HG03095 (cell line): ENCODE measurements around the gene ST14.
A peak's percentile ranks its signal among the peaks of the same experiment; 100 is the strongest.
"Not testable (repeated sequence)": the region's sequence is repeated elsewhere in the genome, so short reads cannot be mapped to it uniquely, and the experiment has no call there.

Experiments used
- ATAC-seq: cut with Tn5 transposase; IDR thresholded peaks from one replicate; pipeline ENCODE4 v1.9.1; 2021; ENCODE audit warnings: moderate library complexity; ENCODE audit not compliant: unreplicated experiment

ST14 gene

DNA sequence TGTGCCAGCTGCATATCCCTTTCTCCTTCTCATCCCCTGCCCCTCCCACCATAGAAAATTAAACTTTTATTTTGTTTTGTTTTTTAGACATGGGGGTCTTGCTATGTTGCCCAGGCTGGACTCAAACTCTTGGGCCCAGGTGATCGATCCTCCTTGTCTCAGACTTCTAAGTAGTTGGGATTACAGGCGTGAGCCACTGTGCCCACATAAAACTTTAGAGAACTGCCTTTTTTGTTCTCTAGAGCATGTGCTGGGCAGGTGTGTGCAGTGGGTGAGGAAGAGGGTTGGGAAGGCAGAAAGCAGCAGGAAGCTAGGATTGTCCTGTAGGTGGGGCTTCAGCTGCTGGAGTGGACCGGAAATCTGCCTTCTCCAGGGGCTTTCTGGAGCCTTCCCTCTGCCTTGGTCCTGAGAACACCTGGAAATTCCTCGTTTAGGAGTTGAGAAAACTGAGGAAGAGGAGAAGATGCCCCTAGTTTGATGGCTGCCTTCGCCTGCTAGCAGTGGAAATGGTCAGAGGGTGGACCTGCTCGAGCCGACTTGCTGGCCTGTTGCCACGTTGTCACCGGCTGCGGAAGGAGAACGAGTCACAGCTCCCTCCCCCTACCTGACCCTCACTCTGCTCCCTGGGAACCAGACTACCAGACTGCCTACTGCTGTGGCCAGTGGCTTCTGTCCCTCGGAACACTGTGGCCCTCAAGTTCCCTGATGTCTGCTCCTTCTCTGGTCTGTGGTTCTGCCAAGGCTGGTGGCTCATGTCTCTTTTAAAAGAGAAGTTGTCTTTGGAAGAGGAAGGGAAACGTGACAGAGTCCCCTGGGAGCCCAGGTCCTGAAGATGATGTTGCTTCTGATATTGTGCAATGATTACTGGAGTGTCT is 4.0 kb downstream of the ST14 start:
- ATAC-seq, result no peak

DNA sequence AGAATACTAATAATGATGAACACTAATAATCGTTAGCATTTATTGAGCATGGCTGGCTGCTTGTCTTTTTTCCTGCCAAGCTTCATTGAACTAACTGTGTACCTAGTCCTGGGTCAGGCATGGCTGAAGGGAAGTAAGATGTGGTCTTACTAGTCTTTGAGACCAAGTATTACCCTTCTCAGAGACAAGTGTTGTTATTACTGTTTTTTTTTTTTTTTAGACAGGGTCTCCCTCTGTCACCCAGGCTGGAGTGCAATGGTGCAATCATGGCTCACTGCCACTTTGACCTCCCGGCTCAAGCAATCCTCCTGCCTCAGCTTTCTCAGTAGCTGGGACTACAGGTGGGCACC is 4.6 kb downstream of the ST14 start:
- ATAC-seq, result no peak

DNA sequence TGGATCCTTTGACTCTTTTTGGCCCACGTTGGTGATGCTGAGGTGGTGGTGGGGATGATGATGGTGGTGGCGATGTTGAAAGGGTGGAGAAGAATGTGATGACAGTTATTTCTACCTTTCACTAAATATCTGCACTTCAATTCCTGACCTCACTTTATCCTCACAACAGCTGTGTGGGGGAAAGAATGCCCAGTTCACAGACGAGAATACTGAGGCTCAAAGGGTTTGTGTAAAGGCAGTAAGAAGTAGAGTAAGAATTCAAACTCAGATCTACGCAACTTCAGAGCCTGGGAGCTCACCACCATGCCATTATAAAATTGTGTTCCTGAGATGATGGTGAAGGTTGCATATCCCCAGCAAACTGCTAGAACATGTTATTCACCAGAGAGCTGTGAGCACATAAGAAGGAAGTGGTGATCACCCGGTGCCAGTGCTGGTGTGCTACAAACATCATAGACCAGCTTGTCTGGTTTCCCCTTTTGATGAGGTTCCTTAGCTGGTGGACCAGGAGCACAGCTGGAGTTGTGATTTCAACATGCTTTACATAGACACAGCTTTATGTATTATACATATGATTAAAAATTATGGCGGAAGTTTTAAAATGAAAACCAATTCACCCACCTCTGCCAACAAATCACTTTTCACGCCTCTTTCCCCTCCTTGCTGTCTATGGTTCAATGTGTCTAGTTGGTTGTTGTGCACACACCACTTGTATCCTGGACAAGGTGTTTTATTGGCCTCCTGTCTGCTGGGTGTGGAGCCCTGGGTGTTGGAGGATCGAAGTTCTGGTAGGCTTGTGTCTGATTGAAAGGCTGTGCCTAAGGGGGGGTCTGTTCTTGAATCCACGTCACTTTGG is 6.2 kb downstream of the ST14 start:
- no peak for ATAC-seq

DNA sequence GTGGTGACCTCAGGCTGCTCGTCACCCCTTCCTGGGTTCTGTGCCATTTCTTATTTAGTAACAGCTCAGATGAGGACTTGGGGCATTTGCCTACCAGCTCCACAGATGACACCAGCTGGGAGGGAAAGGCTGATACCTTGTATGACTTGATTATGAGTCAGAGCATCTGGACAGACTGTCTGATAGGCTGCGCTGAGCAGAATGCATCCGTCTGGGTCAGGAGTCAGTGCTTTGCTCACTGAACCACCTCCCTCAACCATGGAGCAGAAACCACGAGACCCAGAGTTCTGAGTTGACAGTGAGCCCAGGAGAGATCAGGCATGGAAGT is 6.8 kb downstream of the ST14 start:
- no peak for ATAC-seq

DNA sequence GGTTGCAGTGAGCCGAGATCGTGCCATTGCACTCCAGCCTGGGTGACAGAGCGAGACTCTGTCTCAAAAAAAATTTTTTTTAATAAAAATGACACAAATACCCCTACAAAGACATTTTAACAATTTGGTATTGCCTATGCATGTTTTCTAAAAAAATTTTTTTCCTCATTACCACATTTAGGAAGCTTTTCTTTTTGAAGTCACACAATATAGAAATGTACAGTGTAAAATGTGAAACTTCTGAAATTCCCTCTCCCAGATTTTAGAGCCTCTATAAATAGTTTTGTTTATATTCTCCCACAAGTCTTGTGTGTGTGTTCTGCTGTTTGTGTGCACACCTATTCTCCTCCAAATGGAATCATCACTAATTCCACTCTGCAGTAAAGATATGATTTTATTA is 7.6 kb downstream of the ST14 start:
- no peak for ATAC-seq

DNA sequence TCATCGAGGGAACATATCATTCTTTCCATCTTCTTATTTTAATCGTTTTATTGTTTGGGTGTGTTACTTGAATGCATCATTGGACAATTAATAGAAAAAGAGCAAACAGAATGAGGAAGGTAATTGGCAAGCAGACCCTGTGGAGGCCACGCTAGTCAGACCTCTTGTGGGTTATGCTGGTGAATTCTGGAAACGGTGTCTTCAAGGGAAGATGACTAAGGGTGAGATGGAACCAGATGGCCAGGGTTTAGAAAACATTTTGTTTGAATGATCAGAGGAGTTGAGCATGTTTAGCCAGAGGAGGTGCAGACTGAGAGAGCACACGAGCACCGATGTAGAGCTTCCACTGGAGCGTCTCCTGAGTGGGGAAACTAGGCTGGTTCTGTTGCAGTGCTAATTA is 8.5 kb downstream of the ST14 start:
- no peak for ATAC-seq

DNA sequence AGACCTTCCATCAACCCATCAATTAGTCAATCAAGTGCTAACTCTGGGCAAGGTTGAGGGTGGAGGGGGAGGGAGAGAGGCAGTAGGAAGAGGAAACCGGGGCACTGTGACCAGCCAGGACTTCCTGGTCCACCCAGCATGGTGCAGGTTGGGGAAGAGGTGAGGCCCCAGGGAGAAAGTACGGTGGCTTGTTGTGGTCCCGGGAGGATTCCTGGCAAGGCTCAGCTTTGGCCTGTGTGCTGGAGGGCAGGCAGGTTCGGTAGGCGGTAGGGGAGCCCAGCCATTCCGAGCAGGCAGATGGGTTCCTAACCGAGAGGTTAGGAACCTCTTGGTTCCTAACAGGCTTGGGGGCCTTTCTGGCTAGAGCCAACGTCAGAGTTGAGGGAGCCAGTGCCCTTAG is 10.8 kb downstream of the ST14 start:
- no peak for ATAC-seq

DNA sequence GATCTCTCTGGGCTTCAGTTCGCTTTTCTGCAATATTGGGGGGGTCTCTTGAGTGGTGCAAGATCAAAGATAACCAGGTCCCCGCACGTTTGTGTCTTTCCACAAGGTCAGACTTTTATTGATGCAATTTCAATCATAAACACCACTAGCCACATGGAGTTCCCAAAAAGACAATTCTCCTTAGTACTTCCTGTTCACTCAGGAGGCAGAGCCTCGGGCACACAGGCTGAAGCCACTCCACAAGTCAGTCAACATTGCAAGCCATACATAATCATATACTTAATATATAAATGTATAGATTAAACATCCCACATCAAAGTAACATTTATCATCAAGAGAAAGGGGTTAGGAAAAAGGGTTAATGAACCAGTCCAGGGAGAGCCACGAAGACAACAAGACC is 12.0 kb downstream of the ST14 start:
- ATAC-seq, result no peak

DNA sequence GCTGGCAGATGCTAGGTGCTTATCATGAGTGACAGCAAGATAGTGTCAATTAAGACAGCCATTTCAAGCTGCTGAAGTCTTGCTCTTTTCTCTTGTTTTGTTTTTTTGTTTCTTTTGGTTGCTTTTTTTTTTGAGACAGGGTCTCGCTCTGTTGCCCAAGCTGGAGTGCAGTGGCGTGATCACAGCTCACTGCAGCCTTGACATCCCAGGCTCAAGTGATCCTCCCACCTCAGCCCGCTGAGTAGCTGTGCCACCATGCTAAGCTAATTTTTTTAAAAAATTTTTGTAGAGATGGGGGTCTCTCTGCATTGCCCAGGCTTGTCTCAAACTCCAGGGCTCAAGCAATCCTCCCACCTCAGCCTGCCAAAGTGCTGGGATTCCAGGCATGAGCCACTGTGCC is 12.4 kb downstream of the ST14 start:
- ATAC-seq, result not testable (repeated sequence)

DNA sequence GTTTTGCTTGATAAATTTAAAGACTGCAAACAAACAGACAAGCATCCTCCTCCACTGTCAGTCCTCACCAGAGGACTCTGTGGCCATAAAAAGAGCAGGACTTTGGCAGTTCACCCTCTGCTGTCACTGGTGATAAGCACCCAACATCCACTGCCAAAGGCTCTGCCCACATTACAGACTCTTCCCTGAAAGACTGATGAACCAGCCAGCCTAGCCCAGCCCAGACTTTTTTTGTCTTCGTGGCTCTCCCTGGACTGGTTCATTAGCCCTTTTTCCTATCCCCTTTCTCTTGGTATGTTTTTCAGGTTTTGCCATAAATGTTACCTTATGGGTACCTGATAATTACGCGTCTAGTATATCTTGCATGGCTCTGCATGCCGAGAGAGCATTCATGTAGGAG is 15.1 kb downstream of the ST14 start:
- no peak for ATAC-seq

DNA sequence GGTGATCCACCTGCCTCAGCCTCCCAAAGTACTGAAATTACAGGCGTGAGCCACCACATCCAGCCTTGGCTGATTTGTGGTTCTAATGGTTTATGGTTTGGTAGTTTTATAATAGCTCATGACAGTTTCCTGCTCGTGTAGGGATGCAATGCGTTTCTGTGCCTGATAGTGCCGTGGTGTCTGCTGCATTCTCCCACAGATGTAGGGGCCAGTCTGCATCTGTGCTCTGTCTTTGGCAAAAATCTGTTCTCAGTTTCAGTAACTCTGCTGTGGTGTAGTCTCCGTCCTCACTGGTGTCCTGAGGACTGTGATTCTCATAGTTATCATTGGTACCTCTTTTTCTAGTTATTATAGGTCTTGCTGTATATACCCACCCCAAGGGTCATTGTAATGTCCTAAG is 16.3 kb downstream of the ST14 start:
- no peak for ATAC-seq

DNA sequence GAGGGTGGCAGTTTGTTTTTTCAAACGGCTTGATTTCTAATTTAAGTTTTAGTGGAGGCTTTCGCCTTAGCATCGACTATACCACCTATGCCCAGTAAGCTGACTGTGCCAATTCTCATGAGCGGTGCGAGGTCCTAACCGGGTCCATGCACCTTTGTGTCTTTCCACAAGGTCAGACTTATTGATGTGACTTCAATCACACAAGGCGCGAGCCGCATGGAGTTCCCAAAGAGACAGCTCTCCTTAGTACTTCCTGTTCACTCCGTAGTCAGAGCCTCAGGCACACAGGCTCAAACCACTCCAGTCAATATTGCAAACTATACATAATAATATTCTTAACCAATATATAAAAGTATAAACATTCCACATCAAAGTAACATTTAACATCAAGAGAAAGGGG is 18.2 kb downstream of the ST14 start:
- ATAC-seq, result no peak

DNA sequence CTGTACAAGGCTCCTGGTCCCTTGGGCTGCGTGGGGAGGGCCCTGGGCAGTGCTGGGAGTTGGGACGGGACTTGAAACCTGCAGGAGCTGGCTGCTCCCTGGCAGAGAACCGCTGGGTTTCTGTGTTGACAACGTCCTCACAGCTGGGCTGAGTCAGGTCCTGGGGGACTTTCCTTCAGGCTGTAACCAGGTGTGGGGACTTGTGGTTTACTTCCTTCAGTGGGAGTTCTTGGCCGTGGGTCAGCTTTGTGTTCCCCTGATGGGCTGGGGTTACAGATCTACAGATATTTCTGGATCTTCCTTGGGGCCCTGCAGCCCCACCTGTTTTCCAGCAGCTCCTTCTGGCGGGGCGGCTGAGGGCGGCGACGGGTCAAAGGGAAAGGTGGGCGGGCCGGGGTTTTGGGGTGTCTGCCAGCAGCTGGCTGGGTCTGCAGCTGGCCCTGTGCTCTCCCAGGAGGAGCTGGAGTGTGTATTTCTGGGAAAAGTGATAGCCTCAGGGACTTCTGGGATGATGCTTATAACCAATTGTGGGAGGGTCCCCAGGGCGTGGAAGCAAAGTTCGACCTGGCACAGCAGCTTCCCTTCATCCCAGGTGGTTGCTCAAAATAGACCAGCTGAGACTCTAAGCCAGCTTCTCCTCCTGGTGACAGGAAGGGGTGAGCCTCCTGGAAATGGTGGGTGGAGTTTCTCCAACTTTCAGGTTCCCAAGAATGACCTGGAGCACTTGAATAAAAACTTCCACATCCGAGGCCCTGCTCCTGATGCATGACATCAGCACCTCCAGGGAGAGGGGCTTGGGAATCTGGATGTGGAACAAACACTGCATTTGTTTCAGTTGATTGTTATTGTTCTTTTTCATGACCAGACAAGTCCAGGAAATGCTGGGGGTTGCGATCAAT is 19.1 kb downstream of the ST14 start:
- ATAC-seq, result no peak

DNA sequence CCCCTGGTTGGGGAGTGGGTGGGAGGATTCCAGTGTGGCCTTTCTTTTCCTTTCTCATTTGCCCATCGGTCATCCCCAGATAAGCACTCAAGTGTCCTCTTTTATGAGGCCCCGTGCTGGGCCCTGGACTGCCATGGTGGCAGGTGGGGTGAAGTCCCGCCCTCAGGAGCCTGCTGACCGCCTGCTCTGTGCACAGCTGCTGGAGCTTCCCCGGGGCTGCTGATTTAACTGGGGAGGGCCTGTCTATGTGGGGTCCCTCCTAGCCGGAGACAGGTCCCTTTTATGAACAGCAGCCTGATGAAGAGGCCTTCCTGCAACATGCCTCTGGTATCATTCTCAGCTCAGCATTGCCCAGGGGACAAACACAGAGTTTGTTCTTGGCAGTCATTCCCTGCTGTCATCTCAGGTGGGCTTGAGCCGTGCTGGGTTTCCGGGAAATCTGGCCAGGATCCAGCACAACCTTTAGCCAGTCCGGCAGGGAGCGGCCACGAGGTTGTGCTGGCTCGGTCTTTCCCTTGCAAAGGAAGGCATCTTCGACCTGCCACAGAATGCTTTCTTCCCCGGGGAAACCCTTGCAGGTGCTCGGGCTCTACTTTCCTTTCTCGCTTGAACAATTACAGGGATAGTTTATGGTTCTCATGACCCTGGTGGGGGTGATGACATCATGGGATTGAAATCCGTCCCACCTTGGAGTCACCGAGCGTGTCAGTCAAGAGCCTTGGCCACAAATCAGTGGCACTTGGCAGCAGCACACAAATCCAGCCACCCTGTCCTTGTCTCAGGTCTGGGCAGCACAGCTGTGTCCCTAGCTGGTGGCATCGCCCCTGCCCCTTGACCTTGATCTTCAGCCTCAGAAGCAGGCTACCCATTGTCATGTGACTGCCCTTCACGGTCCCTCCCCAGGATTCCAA is 20.1 kb downstream of the ST14 start:
- no peak for ATAC-seq

DNA sequence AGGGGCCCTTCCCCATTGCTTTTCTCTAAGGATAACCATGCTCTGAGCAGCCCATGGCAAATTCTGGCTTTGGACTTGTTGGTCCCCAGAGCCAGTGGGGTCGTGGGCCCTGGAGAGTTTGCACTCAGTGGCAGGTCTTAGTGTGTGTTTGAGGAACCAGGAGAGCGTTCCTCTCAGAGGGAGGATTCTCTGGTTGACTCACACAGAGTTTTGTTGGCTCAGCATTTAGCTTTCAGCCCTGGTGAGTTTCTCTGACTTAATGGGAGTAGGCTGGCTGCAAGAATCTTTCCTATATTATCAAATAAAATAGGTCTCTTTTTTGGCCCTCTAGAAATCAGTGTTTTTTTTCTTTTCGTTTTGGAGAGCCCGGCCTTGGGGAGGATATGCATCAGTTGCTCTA is 20.9 kb downstream of the ST14 start:
- peak; percentile 40 for ATAC-seq

DNA sequence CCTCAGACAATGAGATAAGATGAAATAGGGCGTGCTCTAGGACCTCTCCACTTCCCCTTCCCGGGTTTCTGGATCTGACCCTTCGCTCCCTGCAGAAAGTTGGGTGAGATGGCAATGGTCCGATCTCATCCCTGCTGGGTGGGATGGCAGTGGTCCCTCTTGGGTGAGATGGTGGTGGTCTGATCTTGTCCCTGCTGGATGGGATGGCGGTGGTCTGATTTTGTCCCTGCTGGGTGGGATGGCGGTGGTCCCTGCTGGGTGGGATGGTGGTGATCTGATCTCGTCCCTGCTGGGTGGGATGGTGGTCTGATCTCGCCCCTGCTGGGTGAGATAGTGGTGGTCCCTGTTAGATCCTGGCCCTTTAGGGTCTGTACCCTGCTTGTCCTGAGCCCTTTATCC is 21.3 kb downstream of the ST14 start:
- no peak for ATAC-seq

DNA sequence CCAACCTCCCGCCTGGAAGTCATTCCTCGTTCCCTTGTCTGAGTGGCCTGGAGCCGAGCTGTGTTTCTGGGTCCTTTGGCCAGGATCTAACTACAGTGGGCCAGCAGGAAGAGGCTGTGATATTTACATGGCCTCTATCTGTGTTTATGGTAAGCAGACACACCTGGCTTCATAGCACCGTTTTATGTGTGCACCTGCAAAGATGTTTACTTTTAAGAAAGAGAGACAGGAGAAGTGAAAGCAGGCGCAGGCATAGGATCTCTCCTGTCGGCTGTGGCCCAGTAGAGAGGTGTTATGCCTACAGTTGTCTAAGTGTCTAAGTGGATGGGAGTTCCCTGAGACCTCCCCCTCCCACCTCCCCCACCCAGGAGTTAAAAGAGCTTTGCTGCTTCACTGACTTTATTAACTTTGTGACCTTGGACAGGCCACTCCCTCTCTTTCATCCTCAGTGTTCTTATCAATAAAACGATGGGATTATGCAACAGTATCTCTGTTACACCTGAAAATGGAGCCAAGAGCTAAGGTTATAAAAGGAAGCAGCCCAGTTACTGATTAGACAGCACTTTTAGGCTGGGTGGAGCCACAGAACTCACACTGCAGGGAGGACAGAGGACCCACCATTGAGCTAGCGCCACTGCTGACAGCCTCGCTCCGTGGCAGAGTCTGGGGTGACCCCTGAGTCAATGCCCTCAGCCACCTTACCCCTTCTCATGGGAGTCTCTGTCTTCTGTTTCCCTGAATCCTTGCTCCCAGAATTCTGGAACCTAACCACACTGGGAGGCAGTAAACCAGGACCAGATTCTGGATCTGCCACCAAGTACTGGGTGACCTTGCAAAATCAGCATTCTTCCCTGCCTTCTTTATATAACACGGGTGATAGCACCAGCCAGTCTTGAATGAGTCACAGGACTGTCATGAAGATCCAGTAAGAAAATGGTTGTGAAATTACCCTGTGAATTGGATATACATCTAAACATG is 22.0 kb downstream of the ST14 start:
- peak; percentile 65 for ATAC-seq

DNA sequence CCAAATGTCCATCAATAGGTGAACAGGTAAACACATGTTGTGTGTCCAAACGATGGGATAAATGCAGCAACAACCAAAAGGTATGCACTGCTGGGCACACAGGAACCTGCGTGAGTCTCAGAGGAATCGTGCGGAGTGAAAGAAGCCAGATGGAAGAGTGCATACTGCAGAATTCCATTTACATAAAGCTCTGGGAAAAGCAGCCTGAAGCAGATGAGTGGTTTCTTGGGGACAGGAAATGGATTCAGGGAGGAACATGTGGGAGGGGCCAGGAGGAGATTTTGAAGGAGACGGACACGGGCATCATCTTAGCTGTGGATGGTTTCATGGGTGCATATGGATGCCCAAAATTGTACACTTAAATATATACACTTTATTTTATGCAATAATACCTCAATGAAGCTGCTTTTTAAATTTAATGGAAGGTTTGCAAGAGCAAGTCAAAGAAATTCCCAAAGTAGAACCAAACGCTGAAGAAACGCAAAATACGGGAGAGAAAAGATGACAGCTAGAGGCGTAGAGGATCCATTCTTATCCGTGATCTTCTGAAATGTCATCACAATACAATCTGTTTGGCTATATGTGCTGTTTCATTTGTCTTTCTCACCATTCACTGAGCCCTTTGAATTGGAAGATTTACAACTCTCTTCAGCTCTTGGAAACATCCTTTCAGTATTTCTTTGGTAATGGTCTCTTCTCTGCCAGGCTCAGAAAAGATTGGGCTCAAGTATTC is 24.5 kb downstream of the ST14 start:
- ATAC-seq, result no peak

DNA sequence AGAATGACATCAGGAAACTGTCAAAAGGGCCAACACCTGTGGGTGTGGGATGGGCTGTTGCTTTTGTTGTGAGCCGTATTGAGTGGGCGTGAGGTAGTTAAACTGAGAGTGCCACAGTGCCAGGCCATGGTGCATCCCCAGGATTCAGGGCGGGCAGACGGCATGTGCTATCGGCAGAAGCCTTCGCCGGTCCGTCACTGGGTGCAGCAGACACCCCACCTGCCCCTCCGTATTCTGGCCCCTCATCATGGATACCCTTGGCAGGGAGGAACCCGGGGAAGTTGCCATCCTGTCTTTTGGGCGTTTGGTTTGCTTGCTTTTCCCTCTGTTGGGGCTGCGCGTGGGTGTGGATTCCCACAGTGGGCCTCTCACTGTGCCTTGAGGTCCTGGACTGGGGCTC is 27.5 kb downstream of the ST14 start:
- ATAC-seq, result no peak
